ENCODE data around the gene IGFL4.

Gene IGFL4

DNA sequence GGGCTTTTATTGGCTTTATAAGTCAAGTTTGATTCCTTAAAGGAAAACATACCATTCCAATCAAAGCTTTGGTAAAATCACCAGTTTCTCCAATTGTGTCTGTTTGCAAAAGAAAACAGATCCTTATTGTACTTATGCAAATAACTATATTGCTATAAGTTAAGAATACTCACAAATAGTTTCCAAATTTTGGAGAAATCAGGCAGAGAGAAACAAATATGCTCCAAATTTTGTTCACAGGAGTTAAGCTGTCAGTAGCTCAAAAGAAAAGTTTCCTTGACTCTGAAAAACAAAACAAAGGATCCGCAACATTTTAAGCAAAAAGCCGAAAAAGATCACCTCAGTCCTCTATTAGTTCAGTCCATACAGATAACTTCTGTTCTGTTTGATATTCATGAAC lies 19.2 kb upstream of the IGFL4 start:
- DNase-seq, result no peak

DNA sequence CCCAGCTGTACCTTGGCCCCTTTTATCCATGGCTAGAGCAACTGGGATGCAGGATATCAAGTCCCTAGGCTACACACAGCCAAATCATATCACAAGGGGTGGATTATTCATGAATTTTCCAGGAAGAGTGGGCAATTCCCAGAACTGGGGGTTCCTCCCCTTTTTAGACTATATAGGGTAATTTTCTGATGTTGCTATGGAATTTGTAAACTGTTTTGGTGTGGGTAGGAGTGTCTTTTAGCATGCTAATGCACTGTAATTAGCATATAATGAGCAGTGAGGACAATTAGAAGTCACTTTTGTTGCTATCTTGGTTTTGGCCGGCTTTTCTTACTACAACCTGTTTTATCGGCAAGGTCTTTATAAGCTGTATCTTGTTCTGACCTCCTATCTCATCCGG lies 18.0 kb upstream of the IGFL4 start:
- no peak for DNase-seq

DNA sequence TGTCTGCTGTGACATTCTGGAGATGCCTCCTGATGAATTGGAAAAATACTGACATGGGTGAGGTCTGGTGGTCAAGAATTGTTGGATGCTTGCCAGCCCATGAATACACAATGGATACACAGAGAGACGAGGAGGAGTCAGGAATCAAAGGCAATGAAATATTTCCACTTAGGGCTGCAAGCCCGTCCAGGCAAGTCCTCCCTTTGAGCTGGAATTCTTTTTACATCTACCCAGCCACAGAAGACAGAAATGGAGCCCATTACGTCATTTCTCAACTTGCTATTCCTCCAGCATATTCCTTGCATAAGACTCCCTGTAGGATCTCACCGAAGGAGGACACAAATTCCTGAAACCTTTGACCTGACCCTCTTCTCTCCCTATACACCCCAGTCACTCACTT lies 15.7 kb upstream of the IGFL4 start:
- DNase-seq, result no peak

DNA sequence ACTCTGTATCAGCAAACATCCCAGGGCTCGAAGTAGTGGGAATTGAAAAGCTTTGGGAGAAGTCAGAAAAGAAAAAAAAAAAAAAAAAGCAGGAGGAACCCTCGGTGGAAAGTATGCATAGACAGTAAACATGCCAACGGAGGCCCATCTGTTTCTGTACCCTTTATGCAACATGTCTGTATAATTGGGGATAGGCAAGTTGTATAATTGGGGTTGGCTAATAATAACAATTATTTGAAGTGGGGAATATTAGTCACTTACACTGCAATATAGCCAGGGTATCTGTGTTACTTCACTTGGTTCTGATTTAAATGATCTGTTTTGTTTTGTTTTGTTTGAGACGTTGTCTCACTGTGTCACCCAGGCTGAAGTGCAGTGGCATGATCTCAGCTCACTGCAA lies 12.1 kb upstream of the IGFL4 start:
- no peak for DNase-seq

DNA sequence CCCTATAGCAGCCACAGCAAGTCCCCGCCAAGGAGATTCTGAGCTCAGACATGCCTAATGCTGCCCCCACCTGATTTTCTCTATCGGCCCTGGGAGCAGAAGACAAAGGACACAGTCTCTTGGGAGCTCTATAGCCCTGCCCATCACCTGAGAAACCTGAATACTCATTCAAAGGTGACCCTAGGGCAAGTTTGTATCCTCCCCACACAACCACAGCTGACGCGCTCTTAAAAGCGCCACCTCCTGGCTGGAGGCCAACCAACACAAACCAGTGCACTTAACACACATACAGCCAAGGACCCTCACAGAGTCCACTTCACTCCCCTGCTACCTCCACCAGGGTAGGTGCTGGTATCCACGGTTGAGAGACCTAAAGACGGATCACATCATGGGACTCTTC lies 8.8 kb upstream of the IGFL4 start:
- DNase-seq, result no peak

DNA sequence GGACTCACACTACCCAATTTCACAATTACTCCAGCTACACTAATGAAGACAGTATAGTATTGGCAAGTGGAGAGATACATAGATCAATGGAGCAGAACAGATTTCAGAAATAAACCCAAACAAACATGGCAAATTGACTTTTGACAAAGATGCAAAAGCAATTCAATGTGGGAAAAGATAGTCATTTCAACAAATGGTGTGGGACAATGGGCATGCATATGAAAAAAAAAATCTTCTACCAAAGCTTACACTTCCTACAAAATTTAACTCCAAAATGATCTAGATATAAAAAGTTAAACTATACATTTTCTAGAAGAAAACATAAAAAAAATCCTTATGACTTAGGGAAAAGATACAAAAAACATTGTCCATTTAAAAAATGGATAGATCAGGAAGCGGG lies 2.7 kb upstream of the IGFL4 start:
- DNase-seq, result no peak

DNA sequence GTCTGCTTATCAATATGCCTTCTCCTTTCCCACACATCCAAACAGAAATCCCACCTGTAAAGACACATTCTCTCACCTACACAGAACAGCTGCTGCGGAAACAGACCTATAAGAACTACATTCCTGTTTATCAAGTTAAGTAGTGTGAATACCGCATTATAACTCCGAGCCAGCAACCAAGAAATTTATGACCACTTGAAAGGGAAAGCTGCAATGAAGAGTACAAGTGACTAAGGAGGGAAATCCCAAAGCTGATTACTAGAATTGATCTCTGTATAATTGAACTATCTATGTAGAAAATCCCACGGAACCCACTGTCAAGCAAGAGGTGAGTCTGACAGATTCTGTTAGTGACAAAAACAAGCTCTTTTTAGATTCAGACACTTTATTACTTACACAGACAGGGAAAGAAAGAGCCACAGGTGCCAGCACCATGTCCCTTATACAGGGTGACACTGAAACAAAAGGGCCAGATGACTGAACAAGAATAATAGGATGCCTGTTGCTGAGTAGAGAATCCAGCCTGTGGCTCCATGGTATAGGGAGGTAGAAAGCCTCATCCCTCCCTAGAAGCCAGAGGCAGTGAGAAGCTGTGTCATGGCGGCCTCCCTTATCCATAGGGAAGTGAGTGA lies 1.6 kb upstream of the IGFL4 start:
- no peak for DNase-seq

DNA sequence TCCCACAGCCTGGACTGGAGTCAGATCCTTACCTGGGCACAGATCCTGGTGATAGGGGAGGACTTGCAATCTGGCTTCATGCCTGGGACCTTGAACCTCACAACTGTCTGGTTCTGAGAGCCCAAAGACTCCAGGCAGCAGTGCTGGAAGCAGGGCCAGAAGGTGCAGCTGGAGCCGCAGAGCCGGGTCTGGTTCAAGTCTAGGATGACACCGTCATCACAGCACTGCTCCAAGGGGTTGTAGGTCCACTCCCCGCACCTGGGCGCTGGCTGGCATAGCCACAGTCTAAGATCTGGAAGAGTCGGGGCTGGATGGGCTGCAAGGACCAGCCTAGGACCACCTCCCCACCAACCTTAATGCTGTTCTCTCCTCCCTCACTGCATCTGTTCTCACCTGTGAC lies 677 bp downstream of the IGFL4 start:
- DNase-seq, result no peak

DNA sequence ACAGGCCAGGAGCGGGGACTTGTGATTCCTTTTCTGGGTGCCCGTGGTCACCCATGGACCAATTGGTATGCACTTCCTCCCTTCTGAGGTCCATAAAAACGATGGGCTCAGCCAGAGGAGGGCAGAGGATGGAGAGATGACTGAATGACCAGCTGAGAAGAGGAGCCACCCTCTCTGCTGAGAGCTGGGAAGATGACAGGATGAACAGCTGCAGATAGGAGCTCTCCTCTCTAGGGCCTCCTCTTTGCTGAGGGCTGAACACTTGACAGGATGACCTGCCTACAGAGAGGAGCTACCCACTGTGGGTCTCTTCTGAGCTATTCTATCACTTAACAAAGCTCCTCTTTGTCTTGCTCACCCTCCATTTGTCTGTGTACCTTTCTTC lies 4.1 kb downstream of the IGFL4 start:
- no peak for DNase-seq

DNA sequence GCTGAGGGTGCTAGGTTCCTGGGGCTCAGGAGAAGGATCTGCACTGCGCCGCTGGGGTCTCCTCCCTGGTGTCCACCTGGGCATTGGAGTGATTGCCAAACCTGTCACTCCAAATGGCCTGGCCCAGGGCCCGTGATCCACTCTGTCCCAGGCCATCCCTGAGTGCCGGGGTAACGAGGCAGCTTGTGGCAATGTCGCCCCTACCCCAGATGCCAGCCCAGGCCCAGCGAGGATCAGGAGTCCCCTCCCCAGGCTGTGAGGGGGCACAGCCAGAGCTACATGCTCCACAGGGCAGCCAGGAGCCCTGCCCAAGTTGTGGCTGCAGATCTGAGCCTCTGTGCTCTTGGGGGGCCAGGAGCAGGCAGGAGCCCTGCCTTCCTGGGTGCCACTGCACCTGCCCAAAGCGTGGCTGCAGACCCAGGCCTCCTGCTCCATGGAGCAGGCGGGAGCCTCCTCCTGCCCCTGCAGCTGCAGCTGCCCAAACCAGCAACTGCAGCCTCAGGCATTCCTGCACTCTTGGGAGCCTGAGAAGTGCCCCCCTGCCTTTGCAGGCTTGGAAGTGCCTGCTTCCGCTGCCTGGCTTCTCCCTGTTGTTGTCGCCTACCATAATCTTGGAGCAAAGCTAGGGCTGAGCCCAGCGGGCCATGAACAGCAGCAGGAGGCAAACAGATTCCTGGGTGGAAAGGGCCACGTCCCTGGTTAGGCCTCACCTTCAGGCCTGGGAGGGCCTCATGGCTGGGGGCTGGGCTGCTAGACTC lies 4.6 kb downstream of the IGFL4 start:
- DNase-seq, result no peak

DNA sequence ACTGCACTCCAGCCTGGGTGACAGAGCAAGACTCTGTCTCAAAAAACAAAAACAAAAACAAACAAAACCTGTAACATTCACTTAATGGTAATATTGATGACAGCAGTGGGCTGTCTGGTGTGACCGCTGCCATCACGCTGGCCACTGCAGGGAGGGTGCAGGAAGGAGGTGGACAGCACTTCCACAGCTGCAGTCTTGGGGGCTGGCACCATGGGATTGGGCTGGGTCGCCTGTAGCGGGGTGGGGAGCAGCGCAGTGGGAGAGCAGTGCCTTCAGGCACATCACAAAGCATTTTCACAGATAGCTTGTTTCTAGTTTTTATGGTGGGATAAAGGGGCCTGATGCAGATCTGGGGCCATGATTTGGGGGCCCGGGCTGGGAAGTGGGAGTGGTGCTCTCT lies 5.3 kb downstream of the IGFL4 start:
- DNase-seq, result no peak

DNA sequence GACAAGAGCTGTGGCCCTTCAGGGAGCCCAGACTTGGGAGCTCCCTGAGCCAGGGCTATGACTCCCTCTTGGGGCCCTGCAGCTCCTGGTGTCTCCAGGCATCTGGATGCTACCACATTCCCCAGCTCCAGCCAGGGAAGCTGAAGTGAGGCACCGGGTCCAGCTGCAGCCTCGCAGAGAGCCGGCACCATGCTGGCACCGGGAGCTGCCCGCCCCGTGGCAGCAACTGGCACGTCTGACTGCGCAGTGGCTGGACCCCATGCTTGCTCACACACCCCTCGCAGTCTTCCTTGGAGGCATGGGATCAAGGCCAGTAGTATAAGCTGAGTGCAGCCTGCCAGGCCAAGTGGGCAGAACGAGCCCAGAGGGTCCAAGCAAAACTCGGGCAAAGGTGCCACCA lies 7.4 kb downstream of the IGFL4 start:
- DNase-seq, result no peak

DNA sequence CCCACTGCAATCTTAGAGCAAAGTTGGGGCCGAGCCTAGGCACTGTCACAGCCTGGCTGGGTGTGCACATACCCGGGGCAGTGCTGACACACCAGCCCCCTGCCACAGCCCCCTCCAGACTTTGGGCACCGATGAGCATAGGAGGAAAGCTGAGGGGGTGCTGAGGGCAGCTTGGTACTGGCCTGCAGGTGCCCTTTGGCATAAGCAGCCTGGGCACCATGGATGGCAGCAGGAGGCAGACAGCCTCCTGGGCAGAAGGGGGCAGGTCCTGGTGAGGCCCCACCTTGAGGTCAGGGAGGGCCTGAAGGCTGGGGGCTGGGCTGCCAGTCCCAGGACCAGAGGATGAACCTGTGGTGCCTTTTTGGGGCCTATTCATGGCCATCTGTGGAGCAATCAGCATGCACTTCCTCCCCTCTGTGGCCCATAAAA lies 8.2 kb downstream of the IGFL4 start:
- DNase-seq, result no peak

DNA sequence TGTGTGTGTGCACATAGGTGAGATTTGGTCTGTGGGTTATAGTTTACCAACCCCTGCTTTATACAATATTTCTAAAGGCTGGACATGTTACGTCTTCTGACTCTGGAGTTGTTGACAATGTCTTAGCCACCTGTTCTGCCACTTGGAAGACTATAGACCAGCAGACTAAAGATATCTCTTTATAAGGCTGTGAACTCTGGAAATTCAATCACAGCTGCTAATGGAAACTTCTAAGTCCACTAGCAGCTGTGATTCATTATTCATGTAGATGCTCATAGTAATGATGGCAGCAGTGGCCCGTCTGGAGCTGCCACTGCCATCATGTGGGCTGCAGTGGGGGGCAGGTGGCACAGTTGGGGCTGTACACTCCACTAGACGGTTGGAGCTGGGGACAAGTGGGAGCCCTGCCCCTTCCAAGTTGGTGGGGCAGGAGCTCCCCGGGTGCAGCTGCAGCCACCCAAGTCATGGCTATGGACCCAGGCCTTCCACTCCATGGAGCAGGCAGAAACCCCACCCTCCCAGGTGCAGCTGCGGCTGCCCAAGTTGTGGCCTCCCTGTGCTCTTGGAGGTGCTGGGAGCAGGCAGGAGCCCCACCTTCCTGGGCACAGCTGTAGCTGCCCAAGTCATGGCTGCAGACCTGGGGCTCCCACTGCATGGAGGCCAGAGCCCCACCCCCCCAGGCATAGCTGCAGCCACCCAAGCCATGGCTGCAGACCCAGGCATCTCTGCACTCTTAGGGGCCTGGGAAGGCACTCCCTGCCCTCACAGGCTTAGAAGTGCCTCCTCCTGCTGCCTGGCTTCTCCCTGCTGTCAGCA lies 8.8 kb downstream of the IGFL4 start:
- no peak for DNase-seq

DNA sequence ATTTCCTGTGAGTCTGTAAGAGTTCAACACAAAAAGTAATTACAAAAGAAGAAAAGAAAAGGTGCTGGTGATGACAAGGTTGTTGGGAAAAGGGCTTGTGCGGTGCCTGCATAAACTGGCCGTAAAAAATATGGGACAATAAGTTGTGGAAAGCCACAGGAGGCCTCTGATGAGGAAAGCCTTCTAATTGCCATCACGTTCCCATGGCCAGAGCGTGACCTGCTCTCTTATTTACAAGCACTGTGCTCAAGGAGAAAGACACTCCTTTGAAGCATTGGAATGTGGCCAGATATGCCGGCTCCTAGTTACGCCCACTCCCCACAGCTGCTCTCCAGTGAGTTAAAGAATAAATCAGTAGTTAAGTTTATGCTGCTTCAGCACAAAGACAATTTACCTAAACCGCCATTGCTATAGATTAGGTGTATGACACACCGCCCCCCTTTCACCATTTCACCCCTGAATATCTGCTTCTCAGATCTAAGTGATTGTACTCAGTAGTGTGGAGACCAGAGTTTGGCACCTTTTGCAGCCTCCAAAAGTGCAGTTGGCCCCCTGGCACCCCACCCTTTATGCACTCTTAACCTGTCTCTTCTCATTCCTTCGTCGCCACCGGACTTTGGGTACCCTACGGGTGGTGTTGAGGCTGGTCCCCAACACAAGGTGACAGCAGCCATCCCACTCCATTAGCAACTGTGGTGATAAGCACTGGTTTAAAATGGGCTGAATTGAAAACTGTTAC lies 9.8 kb downstream of the IGFL4 start:
- DNase-seq, result no peak

DNA sequence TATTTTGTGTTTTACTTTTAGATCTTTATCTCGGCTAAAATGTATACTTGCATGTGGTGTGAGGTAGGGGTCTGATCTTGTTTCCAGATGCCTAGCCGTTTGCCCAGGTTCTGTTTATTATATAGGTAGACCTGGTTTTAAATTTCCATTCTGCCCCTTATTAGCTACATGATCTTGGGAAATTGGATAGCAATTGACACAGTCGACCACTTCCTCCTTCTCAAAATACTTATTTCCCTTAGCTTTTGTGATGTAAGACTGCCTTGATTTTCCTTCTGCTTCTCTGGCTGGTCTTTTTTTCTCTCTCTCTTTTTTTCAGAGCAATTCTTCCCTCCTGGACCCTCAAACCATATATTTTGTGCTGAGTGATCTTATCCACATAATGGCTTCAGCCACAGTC lies 15.0 kb downstream of the IGFL4 start:
- DNase-seq, result no peak

DNA sequence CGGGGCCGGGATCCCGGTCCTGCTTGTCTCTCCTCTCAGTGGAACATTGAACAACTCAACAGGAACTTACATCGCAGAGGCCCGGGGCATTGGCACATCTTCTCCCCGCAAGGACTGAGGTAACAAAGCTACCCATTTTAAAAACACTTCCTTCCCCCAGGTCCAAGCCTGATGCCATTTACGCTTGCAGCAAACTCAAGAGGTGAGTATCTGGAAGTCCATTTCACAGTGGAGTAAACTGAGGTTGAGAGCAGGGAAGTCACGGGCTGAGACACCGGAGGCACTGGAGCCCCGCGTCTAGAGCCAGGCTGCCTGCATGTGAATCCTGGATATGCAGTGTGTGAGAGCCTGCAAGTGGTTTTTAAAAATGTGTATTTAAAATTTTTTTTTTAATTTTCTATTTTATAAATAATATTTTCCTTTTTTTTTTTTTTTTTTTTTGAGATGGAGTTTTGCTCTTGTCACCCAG lies 17.5 kb downstream of the IGFL4 start:
- DNase-seq, result no peak

DNA sequence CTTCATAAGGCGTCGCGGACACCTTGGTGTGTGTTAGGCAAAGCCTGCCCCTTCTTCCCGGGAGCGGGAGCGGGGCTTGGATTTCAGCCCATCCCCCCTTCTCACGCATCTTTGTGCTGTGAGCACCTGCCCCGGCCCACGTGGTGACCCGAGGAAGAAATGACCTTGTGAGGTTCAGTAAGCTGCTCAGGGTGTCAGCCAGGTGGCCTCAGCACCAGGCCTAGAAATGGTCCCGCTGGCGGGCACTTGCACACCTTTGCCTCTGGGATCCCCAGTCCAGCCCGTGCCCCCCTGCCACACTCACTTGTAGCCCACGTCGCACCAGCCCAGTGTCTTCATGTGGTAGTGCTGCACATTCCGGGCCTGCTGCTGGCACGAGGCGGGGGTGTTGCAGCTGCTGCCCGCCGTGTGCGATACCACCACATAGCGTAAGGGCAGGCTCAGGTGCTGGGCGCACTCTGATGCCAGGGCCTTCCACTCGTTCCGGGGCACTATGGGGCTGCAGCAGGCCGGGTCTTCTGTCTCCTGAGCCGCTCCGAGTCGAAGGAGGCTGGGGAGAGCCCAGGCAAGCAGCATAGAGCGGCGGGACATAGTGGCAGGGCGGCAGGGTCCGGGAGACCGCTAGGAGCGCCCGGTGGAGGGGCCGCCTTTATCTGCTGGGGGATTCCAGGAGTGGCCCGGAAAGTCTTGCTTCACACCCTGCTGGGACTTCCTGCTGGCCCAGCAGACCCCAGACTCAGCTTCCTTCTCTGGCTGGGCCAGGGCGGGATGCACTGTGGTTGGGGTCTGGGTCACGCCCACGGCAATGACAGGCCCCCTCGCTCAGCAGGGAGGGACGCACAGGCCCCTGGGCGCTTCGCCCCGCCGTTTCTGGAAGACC lies 18.1 kb downstream of the IGFL4 start, which contains the start of gene PGLYRP1:
Gene PGLYRP1 (minus strand): TSS at position 623 of the 880 bp plus-strand sequence. CDS start 32 bp downstream, at position 591.
- no peak for DNase-seq

DNA sequence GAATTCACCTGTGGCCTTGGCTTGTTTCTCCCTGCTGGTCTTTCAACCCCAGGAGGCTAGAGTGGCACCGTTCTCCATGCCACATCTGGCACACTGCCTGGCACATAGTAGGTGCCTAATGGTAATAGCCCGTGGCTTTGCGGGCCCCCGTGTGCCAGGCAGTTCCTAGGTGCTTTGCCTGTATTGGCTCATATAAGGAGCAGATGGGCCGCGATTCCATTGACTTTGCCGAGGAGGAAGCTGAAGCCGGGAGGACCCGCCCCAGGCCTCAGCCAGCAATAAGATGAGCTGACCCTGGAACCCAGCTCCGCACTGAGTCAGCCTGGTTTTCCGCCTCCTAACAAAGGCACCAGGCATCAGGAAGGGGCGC lies 18.8 kb downstream of the IGFL4 start:
- no peak for DNase-seq

DNA sequence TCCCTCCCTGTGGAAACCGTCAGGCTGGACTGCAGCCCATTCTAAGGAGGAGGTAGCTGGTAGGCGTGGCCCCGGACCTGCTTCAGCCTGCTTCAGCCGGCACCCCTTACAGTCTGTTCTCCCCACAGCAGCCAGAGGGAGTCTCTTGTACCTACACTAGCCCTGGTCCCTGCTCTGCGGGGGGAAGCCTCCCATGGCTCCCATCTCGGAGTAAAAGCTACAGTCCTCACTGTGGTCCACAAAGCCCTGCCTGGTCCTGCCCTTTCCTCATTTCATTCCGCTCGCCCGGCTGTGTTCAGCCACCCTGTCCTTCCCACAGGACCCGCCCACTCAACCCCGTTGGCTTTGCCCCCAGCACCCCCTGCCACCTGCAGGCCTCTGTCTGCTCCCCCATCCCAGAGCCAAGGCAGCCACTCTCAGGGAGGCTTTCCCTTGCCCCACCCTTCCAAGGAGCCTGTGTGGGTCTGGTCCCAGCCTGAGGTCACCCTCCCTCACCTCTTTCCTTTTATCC lies 19.2 kb downstream of the IGFL4 start:
- no peak for DNase-seq

DNA sequence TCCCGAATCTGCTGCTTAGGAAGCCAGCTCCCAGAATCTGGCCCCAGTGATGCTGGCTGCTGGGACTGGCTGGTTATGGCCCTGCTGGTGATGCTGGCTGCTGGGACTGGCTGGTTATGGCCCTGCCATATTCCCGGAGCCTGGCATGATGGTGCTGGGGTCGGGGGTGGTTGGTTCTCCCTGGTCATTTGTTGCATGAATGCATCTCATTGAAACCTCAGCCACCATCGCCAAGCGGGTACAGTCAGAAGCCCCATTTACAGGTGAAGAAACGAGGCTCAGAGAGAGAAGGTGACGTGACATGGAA lies 20.0 kb downstream of the IGFL4 start:
- DNase-seq, result no peak

DNA sequence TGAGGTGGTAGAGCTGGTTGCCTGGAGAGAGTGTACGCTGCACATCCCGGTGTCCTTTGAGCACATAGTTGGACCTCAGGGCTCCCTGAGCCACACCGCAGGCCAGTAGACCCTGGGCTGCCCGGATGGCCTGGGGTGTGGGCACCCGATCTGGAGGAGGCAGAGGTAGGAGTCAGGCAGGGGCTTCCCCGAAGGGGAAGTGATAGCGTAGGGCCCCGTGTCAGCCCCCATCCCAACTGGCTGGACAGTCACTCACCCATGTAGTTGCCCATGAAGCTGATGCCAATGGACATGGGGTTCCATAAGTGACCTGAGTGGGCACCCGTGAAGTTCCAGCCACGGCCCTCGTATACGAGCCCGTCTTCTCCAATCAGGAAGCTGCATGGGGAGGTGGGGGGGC lies 21.5 kb downstream of the IGFL4 start:
- no peak for DNase-seq

Data from RPMI8226 (cell line).